HG02678 (cell line): Measurements from ENCODE around the gene SLAMF1.
"Not testable (repeated sequence)": the region's sequence is repeated elsewhere in the genome, so short reads cannot be mapped to it uniquely, and the experiment has no call there.

Experiments
- ATAC-seq: cut with Tn5 transposase; IDR thresholded peaks from one replicate; pipeline ENCODE4 v1.9.1; 2021; ENCODE audit warnings: mild to moderate bottlenecking, moderate library complexity; ENCODE audit not compliant: unreplicated experiment

Gene SLAMF1

DNA sequence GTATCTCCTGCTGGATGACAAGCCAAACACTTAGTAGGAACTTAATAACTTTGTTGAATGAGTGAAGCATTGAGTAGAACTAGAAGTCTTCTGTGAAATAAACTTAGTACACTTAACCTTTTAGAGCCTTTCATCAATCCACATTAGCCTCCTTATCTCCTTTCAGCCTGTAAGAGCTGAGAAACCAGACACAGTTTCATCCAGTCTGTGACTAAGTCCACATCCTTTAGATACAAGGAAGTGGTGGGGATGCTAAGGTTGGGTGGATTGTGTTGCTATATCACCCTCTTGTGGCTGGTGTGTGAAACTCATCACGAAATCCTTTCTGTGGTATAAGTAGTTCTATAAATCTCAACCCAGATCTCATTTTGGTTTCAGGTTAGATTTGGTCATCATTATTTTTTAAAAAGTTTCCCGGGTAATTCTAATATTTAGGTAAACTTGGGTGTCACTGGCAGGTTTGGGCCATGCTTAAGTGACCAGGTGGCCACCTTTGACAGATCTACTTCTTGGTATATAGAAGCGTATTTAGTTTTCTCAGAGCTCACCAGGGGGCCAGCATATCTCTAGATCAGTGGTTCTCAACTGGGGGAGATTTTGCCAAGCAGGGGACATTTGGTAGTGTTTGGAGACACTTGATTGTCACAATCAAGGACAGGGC lies 39.7 kb downstream of the SLAMF1 start:
- peak; percentile 61 for ATAC-seq

DNA sequence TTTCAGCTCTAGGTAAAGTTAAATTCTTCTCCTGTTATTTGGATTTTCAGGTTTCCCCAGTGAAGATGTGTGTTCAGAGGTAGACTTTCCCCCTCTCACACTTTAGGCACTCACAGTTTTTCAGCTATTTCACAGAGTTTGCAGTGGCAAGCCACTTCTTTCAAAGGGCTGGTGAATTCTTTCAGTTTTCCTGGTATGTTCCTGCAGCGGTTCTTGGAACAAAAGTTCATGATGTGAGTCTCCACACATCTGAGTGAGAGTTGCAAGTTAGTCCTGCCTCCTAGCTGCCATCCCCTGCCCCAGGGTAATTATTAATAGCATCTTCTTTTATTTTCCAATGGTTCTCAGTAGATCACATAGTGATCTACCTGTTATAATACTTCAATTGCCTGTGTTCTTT lies 40.2 kb downstream of the SLAMF1 start:
- peak; percentile 11 for ATAC-seq

DNA sequence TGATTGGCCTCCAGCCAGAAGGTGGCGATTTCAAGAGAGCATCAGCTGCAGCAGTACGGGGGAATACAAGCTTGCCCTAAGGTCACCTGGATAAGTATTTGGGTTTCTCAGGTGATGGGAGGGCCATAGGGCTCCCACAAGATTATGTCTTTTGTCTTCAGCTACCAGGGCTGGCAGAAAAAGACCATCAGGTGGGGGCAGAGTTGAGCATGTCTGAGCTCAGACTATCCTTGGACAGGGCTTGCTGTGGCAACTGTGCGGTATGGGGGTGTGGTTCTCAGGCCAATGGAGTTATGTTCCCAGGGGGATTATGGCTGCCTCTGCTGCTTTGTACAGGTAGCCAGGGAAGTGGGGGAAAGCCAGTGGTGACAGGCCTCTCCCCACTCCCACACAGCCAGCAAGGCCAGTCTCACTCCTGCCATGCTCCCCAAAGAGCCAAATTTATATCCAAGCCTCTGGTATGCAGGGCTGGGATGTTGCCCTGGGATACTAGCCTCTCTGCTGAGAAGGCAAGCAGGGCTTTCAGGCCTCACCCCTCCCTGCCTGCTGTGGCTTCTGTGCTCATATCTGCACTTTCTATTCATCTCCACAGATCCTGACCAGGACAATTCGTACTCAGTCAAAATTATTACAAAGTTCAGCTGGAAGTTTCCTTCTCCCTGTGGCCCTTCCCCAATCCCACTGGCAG lies 40.9 kb downstream of the SLAMF1 start:
- ATAC-seq = no peak

DNA sequence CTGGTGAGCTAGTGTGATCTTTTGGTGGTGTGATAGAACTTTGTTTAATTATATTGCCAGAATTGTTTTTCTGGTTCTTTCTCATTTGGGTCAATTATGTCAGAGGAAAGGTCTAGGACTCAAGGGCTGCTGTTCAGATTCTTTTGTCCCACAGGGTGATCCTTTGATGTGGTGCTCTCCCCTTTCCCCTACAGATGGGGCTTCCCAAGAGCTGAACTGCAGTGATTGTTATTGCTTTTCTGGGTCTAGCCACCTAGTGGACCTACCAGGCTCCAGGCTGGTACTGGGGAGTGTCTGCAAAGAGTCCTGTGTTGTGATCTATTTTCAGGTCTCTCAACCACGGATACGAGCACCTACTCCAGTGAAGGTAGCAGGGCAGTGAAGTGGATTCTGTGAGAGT lies 41.6 kb downstream of the SLAMF1 start:
- ATAC-seq = no peak

DNA sequence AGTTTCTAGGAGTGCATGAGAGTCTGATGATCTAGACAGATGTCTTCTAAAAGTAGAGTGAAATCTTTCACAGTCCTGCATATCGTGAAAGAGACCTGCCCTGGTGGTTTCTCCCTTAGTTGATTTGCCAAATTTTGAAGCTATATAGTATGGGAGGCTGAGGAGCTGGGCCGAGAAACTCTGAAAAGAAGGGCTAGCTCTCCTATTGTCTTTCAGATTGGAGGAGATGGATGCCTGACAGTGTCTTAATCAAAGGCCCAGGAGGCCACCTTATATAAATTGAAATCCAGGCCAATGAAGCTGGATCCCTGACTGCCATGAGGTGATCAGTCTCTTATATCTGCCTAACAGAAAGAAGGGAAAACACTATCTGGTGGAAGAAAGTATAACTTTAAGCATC lies 49.1 kb downstream of the SLAMF1 start:
- ATAC-seq = no peak

DNA sequence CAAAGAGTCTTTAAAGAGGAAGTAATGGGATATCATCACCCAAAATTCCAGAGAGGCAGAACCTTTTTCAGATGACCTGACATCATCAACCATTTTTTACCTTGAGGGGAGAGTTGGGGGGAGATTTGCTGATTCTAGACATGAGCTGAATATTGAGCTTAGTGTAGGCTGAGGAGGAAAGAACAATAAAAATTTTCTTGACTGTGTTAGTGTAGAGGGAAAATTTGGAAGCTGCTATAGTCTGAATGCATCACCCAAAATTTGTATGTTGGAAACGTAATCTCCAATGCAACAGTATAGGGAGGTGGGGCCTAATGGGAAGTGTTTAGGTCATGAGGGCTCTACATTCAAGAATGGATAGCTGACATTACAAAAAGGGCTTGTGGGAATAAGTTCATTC lies 49.8 kb downstream of the SLAMF1 start:
- no peak for ATAC-seq

DNA sequence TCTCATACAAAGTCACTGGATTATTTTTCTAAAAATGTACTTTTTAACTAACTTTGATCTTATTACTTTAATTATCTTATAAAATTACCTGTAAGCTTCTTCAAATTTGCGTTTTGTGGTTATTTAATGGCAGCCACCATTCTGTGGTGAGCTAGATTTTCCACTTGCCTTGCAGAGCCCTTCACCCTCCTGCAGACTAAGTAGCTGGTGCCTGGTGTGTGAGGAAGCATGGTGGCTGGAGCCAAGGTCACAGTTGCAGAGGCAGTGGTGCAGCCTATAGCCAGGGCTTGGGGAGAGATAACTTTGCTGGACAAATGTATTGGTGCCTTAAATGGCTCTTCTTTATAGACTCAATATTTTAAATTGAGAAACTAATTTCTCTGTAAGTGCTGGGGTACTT lies 56.4 kb downstream of the SLAMF1 start:
- no peak for ATAC-seq

DNA sequence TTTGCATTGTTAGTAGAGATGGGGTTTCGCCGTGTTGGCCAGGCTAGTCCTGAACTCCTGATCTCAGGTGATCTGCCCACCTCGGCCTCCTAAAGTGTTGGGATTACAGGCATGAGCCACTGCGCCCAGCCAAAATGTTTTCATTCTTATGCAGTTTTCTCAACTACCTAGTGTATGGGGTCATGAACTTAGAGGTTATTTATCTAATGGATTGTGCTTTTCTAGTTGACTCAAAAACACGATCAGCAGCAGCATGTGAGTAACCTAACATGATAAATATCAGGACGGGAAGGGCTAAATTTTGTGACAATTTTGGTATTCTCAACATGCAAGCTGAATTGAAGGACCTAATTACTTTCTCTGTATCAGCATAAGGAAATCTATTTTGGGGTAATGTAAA lies 58.4 kb downstream of the SLAMF1 start:
- no peak for ATAC-seq

DNA sequence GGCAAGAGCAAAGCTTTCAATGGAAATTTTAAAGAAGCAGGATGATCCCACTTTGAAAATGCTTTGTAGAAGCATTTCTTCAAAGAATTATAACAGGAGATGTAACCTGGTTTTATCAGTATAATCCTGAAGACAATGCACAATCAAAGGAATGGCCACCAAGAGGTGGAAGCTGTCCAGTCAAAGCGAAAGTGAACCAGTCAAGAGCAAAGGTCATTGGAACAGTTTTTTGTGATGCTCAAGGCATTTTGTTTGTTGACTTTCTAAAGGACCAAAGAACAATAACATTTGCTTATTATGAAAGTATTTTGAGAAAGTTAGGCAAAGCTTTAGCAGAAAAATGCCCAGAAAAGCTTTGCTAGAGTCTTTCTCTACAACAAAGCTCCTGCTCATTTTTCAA lies 62.1 kb downstream of the SLAMF1 start:
- no peak for ATAC-seq

DNA sequence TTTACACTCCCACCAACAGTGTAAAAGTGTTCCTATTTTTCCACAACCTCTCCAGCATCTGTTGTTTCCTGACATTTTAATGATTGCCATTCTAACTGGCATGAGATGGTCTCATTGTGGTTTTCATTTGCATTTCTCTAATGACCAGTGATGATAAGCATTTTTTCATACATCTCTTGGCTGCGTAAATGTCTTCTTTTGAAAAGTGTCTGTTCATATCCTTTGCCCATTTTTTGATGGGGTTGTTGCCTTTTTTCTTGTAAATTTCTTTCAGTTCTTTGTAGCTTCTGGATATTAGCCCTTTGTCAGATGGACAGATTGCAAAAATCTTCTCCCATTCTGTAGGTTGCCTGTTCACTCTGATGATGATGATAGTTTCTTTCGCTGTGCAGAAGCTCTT lies 63.9 kb downstream of the SLAMF1 start:
- not testable (repeated sequence) for ATAC-seq

DNA sequence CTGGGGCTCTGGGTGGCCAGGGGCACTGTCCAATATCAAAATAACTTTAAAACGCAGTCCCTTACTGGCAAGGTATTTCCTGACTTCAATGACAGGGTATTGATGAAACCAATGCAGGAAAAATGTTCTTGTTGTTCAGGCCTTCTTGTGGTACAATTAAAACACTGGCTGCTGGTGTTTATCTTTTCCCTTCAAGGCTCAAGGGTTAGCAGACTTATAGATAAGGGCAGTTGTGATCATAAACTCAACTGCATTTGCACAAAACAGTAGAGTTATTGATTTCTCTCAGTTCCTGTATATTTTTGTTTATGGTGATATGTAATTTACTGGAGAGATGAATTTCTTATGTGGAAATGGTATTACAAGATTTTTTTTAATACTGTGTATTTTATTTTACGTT lies 64.9 kb downstream of the SLAMF1 start:
- ATAC-seq = no peak

DNA sequence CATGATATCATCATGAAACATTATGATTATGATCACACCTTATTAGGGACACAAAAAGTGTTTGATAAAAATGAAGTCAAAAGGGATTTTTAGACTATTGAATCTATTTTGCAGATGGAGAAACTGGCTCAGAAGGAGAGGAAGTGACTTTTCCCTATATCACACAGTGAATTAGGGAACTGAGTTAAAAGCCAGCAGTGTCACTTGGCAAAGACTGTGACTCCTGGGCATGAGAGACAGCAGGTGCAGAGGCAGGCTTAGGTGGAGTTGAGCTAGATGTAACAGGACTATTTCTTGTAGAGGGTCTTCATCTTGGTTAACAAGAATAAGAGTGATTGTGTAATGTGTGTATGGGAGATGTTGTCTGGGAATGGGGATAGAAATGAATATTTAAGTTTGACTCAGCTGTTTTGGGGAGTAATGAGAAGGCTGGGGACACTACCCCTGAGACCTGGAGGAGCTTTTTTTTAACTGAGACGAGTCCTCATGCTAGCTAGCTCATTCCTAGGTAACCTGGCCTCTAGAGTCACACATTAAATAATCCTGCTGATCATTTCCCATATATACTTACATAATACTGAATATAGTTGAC lies 66.5 kb downstream of the SLAMF1 start:
- no peak for ATAC-seq

DNA sequence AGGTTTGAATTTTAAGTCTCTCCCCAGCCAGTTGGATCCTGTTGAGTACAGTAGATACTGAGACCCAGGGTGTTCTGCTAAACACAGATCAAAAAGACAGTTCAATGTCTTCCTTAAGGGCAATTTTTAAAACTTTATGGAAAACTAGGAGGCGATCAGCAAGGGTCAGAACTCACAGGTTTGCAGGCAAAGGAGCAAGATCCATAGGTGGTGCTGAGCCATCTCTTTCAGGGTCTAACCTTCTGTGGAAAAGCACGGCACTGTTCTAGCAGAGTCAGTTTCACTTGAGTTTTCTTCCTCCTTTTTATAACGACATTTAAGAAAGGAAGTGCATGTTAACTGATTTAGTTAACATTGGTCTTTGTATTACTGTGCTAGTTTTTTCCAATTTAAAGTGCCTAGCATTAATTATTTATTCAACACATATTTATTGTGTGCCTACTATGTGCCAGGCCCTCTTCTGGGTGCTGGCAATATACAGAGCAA lies 67.6 kb downstream of the SLAMF1 start, which contains the start of gene CD84:
TSS of gene CD84 (minus strand) at position 281 of the 486 bp plus-strand sequence. CDS start at position 222, 59 bp downstream.
- no peak for ATAC-seq

DNA sequence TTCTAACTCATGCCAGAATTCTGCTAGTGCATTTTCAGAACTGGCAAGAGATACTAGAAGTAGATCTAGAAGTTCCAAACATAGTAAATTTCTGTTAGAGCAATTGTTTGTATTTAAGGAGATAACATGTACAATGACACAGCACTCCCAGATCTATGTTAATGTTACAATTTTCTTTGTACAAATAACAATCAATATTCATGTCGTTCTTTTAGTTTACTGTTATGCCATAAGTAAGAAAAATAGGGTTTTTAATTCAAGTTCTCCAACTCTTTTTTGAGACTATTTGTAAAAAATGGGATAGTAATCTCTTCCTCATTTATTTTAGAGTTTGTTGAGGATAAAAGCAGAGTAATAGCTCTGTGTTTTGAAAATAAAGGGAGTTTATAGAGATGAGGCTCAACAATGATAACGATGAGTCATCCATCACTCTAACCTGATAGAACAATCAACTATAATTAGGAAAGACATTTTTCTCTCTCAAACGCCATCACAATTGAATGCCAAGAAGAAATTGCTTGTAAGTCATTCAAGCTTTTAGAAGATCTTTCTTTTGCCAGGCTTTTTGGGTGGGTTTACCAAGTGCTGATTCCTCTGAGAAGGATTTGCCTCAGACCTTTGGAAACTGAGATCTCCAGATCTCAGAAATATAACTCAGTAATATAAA lies 68.2 kb downstream of the SLAMF1 start:
- ATAC-seq = no peak

DNA sequence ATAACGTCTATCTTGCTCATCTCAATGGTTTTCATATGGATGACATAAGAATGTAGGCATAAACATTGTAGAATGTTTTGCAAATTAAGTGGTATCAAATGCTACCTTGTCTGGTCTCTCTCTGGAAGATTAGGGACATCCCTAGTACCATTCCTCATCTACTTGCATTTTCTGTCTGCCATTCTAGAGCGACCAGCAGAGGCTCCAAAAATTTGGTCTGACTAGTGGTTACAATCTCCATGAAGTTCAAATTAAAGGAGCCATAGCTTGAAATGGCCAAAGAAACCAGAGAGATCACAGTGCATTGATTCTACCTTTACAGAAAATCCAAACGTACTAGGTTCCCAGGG lies 68.7 kb downstream of the SLAMF1 start:
- no peak for ATAC-seq

DNA sequence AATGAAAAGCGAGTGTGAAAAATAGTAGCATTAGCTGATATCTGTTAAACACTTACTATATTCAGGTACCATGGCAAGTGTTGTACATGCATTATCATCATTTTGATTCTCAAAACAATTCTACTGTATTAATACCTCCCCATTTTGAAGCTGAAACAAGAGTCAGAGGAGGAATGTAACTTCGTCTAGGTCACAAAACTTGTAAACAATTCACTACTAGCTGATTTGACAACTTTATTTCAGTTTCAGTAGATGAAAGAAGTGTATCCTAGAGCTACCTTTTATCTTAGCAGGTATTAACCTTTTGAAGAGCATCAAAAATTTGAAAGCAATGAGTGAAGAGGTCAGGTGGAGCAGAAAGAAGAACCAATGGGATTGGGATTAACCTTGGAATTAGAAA lies 69.2 kb downstream of the SLAMF1 start:
- no peak for ATAC-seq

DNA sequence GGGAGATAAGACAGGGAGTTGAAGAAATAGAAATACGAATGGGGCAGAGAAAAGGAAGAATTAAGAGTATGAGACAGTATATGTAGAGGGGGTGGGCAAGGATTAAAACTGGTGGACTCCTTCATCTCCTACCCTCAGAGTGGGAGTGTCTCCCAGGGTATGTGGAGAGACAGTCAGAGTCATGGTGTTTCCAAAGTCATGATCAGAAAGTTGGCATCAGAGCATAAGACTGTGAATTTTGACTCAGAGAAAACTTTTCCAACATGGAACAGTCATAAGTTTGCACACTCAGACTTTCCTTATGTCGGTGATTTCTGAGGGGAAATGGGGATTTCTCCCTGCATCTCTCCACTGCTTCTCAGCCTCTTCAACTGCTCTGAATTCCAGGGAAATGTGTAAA lies 70.0 kb downstream of the SLAMF1 start:
- ATAC-seq = no peak

DNA sequence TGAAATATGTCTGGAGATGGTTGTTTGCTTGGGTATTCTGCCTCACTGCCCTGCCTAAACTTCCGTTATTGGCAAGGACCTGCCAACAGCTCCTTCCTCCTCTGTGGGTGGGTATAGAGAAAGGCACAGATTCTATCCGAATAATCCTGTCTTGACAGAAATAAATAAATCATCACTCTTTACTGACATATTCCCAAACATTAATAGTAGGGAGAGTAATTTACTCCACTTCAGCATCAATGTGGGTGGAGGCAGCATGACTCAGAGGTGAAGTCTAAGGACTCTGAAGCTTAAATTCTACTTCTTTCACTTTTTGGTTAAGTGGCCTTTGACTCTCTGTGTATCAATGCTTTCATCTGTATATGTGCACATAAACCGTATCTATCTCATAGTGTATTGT lies 70.5 kb downstream of the SLAMF1 start:
- ATAC-seq = no peak

DNA sequence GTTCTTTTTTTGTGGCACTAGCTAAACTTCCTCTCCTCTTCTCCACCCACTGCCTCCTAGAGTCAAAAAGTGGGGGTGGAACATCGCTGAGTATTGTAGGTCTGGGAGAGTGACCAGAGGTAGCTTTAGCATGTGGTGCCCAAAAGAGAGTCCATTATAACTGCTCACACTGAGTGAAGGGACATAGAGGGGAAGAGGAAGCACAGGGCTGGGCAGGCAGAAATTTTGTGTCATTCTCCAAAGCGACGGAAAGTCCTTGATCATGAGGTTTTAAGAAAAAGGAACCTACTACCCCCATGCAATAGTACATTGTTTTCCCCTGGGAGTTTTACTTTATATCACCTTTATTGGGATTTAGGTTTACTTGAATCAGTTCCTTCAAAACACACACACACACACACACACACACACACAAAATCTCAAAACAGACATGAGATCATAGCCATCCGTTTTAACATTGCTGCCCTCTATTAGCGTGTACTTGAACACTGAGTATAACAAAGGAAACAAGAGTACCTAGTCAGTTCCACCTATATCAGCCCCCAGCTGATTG lies 71.7 kb downstream of the SLAMF1 start:
- ATAC-seq = no peak

DNA sequence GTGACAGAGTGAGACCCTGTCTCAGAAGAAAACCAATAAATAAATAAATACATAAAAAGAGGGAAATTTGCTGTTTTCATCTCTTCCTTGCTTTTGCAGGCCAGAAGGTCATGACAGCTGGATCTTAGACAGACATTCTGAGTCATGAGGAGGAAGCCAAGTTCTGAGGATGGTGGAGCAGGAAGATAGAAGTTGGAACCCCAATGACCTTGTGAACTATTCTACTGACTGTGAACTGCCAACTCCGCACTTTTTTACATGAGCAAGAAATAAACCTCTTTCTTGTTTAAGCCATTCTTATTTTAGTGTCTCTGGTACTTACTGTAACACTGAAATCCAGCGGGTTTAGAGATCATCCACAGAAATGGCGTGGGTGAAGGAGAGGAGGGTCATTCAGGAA lies 76.0 kb downstream of the SLAMF1 start:
- no peak for ATAC-seq

DNA sequence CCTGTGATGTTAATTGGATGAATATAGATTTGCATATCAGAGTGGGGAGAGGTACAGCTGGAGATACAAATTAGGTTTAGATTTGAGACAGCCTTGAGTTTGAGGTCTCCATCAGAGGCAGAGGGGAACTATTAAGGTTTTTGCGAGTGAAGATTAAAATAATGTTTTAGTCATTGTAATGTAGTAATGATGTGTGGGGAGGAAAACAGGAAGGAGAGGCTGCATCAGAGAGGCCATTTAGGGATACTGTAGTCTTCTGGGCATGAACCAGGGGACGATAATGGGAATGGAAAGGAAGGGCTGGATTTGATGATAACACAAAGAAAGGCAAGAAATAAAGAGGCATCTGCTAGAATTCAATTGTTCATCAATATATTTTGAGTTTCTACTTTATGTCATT lies 77.0 kb downstream of the SLAMF1 start:
- no peak for ATAC-seq
